ENCODE data around the gene PVR.
"Not testable (repeated sequence)": the region's sequence is repeated elsewhere in the genome, so short reads cannot be mapped to it uniquely, and the experiment has no call there.

The PVR gene

DNA sequence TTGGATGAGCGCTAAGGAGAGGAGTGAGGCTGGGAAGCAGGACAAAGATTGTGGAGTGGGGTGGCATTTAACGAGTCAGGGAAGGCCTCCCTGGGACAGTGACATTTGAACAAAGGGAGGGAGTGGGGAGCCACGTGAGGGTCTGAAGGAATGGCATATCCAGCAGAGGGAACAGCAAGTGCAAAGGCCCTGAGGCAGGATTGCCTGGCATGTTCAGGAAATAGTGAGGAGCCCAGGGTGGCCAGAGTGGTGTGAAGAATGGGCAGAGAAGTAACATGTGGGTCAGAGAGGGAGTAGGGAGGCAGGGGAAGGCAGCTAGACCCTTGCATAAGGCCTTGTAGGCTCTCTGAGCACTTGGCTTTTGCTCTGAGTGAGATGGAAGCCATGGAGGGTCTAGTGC, 14.9 kb upstream of the PVR start:
- no peak overlapping the region for H3K4me3 ChIP-seq (ENCODE audit: low read length, poor library complexity, severe bottlenecking)
- H3K9me3 ChIP-seq (ENCODE audit: insufficient read depth, low read depth, low read length): no peaks in the 10 kb centered on the region; the same call in 1 of the 2 replicates
- H3K79me2 ChIP-seq (ENCODE audit: insufficient read depth, low read length): no peaks in the 10 kb centered on the region
- no peak overlapping the region for H2AFZ ChIP-seq (ENCODE audit: low read length)
- no peak overlapping the region for H3K9ac ChIP-seq (ENCODE audit: low read depth, low read length, poor library complexity, severe bottlenecking)
- H3K4me1 ChIP-seq (ENCODE audit: insufficient read depth, low read length, poor library complexity, severe bottlenecking): no peaks in the 10 kb centered on the region
- no peaks in the 10 kb centered on the region for H3K9me2 ChIP-seq (replicated peaks; ENCODE audit: low read depth, low read length)
- H4K20me1 ChIP-seq (ENCODE audit: insufficient read depth, low read length, poor library complexity, severe bottlenecking): no peaks in the 10 kb centered on the region
- TF ChIP-seq, protein P1, sequence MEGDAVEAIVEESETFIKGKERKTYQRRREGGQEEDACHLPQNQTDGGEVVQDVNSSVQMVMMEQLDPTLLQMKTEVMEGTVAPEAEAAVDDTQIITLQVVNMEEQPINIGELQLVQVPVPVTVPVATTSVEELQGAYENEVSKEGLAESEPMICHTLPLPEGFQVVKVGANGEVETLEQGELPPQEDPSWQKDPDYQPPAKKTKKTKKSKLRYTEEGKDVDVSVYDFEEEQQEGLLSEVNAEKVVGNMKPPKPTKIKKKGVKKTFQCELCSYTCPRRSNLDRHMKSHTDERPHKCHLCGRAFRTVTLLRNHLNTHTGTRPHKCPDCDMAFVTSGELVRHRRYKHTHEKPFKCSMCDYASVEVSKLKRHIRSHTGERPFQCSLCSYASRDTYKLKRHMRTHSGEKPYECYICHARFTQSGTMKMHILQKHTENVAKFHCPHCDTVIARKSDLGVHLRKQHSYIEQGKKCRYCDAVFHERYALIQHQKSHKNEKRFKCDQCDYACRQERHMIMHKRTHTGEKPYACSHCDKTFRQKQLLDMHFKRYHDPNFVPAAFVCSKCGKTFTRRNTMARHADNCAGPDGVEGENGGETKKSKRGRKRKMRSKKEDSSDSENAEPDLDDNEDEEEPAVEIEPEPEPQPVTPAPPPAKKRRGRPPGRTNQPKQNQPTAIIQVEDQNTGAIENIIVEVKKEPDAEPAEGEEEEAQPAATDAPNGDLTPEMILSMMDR (conservative IDR thresholded peaks at IDR 0.05; ENCODE audit: low read length): no peak
- no peak for TF ChIP-seq EZH2phosphoT487 (IDR thresholded peaks at IDR 0.05; ENCODE audit: borderline replicate concordance)
- no peaks in the 10 kb centered on the region for H3F3A ChIP-seq (ENCODE audit: low read depth)
- H3K4me2 ChIP-seq (ENCODE audit: low read depth, low read length, poor library complexity, severe bottlenecking): no peak overlapping the region
- no peaks in the 10 kb centered on the region for H3K27me3 ChIP-seq (ENCODE audit: insufficient read depth, low read length, poor library complexity, severe bottlenecking)
- no peaks in the 10 kb centered on the region for H3K36me3 ChIP-seq (ENCODE audit: insufficient read depth, low read length)

DNA sequence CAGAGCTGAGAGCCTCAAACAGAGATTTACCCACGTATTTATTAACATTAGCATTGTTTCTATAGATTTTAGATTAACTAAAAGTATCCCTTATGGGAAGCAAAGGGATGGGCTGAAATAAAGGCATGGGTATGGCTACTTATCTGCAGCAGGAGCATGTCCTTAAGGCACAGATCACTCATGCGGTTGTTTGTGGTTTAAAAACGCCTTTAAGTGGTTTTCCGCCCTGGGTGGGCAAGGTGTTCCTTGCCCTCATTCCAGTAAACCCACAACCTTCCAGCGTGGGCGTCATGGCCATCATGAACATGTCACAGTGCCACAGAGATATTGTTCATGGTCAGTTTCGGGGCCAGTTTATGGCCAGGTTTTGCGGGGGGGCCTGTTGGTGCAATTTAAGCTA, 12.1 kb upstream of the PVR start:
- not testable (repeated sequence) for H3K9ac ChIP-seq (ENCODE audit: low read depth, low read length, poor library complexity, severe bottlenecking); H3K4me1 ChIP-seq (ENCODE audit: insufficient read depth, low read length, poor library complexity, severe bottlenecking); H3K4me3 ChIP-seq (ENCODE audit: low read length, poor library complexity, severe bottlenecking); H3K4me2 ChIP-seq (ENCODE audit: low read depth, low read length, poor library complexity, severe bottlenecking); H3K27me3 ChIP-seq (ENCODE audit: insufficient read depth, low read length, poor library complexity, severe bottlenecking); H4K20me1 ChIP-seq (ENCODE audit: insufficient read depth, low read length, poor library complexity, severe bottlenecking); H3K36me3 ChIP-seq (ENCODE audit: insufficient read depth, low read length); H2AFZ ChIP-seq (ENCODE audit: low read length); H3K79me2 ChIP-seq (ENCODE audit: insufficient read depth, low read length); H3F3A ChIP-seq (ENCODE audit: low read depth); H3K9me3 ChIP-seq (ENCODE audit: insufficient read depth, low read depth, low read length); H3K9me2 ChIP-seq (replicated peaks; ENCODE audit: low read depth, low read length)

DNA sequence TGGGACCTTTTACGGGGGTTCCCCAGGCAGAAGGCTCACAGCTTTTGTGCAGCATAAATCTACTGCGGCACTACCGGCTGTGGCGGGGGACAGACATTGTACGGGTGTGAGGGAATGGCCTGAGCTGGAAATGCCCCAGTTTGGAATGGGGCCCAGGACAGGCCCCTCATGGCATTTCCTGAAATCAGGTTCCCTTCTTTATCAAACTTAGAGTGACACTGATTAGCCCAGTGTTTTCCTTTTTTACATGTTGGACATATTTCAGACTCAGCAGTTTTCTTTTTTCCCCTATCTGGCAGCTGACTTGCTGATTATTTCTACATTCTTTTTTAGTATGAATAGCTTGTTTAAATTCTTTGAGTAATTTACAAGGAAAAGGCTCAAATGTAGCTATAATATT, 9.7 kb upstream of the PVR start:
- H4K20me1 ChIP-seq (ENCODE audit: insufficient read depth, low read length, poor library complexity, severe bottlenecking); H3K9me2 ChIP-seq (replicated peaks; ENCODE audit: low read depth, low read length); H3K4me1 ChIP-seq (ENCODE audit: insufficient read depth, low read length, poor library complexity, severe bottlenecking); H3K9ac ChIP-seq (ENCODE audit: low read depth, low read length, poor library complexity, severe bottlenecking); H2AFZ ChIP-seq (ENCODE audit: low read length); H3F3A ChIP-seq (ENCODE audit: low read depth); H3K4me2 ChIP-seq (ENCODE audit: low read depth, low read length, poor library complexity, severe bottlenecking); H3K27me3 ChIP-seq (ENCODE audit: insufficient read depth, low read length, poor library complexity, severe bottlenecking); H3K36me3 ChIP-seq (ENCODE audit: insufficient read depth, low read length); H3K79me2 ChIP-seq (ENCODE audit: insufficient read depth, low read length); H3K9me3 ChIP-seq (ENCODE audit: insufficient read depth, low read depth, low read length); H3K4me3 ChIP-seq (ENCODE audit: low read length, poor library complexity, severe bottlenecking): not testable (repeated sequence)

GRCh38 chr19:44634785-44635184, 8.9 kb upstream of the PVR start:
- no peaks in the 10 kb centered on the region for H3K36me3 ChIP-seq (ENCODE audit: insufficient read depth, low read length)
- H3K9ac ChIP-seq (ENCODE audit: low read depth, low read length, poor library complexity, severe bottlenecking): no peak overlapping the region
- H3K4me3 ChIP-seq (ENCODE audit: low read length, poor library complexity, severe bottlenecking): no peak overlapping the region
- no peaks in the 10 kb centered on the region for H4K20me1 ChIP-seq (ENCODE audit: insufficient read depth, low read length, poor library complexity, severe bottlenecking)
- H3K9me3 ChIP-seq (ENCODE audit: insufficient read depth, low read depth, low read length): no peaks in the 10 kb centered on the region
- H2AFZ ChIP-seq (ENCODE audit: low read length): no peak overlapping the region
- no peak for TF ChIP-seq EZH2phosphoT487 (IDR thresholded peaks at IDR 0.05; ENCODE audit: borderline replicate concordance)
- TF ChIP-seq, protein P1 (conservative IDR thresholded peaks at IDR 0.05; ENCODE audit: low read length): no peak
- H3K4me2 ChIP-seq (ENCODE audit: low read depth, low read length, poor library complexity, severe bottlenecking): no peak overlapping the region
- H3K27me3 ChIP-seq (ENCODE audit: insufficient read depth, low read length, poor library complexity, severe bottlenecking): no peaks in the 10 kb centered on the region
- H3K4me1 ChIP-seq (ENCODE audit: insufficient read depth, low read length, poor library complexity, severe bottlenecking): no peaks in the 10 kb centered on the region
- no peaks in the 10 kb centered on the region for H3K79me2 ChIP-seq (ENCODE audit: insufficient read depth, low read length)
- no peaks in the 10 kb centered on the region for H3F3A ChIP-seq (ENCODE audit: low read depth)
- no peaks in the 10 kb centered on the region for H3K9me2 ChIP-seq (replicated peaks; ENCODE audit: low read depth, low read length)

Measured in Loucy (cell line).